NK-92 (cell line): ENCODE results near the gene RBPJ.

ENCODE experiments used
- DNase-seq: peaks from one replicate; lab custom pipeline; 2025; ENCODE audit not compliant: unreplicated experiment; lab: John Stamatoyannopoulos, UW

Gene RBPJ

GRCh38 chr4:26320538-26321372, at the start of gene RBPJ:
Gene RBPJ, plus strand, starts transcription at chr4:26321014. Its CDS starts 15 bp downstream, at chr4:26321029.
- DNase-seq, result peak; percentile 45

- DNase-seq, result no peak
Observed at GRCh38 chr4:26271703-26272102, 49.1 kb upstream of the RBPJ start.

DNA sequence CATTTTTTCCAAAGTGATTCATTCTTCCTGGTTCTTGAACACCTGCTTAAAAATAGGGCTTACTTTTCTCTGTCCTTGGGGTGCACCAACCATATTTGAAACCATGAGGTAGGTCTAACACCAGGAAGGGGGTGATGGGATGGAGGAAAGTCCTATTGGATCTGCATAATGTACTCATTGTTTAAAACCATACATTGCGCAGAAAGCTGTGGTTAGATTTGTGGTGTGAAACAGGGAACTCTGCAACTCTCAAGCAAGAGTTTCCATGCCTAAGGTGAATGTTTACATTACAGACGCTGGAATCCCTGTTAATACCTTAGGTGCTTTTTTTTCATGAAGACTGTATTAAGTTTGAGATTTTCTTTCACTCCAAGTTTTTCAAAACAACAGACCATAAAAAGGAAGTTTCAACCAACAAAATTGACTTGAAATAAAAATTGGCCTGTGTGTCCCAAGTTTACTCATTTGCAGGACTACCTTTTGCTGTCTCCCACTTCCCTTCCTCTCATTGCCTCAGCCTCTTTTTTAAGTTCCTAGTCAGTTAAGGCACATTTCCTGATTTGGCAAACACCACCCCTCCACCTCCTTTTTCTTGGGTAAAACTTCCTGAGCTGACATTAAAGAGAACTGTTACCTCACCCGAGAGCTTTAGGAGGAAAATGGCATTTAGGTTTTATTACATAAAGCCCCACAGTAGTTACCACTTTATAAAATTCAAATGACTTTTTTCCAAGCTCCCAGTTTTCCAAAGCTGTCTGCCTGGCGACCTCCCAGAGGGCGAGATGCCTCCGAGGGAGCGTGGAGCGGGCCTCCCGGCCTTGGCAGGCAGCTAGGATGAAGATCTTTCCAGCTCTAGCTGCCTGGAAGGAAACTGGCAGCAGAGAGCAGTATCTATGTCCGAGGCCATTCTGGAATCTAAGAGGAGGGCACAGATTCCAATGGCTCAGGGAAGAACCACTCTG, 47.9 kb upstream of the RBPJ start:
- DNase-seq, result no peak

- no peak for DNase-seq
Observed at GRCh38 chr4:26273616-26273980, 47.2 kb upstream of the RBPJ start.

DNA sequence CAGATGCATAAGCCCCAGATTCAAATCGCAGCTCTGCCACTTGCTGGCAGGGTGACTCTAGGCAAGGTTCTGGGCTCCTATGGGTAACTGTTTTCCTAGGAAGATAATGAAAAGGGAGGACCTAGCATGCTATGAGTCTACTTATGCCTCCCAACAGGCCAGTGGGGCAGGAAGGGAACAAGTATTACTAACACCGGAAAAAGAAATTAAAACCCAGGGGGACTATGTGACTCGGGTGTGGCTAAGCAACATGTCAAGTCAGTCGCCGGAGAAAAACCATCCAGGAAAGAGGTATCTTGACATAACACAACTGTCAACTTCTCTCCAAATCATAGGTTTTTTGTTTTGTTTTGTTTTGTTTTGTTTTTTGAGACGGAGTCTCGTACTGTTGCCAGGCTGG, 45.5 kb upstream of the RBPJ start:
- DNase-seq, result no peak

GRCh38 chr4:26279446-26279845, 41.4 kb upstream of the RBPJ start:
- DNase-seq, result no peak

DNA sequence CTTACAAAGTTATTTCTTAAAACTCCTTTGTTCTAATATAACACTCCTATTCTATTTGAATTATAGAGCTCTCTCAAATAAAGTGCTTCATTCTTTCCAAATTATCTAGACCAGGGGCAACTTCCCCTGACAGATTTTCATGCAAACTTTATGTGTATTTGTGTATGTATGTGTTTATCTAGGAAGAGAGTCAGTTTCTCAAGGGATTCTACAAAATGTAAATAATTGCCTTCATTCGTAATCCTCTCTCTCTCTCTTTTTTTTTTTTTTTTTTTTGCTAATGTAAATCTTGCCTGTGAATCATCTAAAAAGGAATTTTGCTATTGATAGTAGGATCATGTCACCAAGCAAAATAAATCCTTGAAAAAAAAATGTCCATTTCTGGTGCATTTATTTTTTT, 38.9 kb upstream of the RBPJ start:
- no peak for DNase-seq

DNA sequence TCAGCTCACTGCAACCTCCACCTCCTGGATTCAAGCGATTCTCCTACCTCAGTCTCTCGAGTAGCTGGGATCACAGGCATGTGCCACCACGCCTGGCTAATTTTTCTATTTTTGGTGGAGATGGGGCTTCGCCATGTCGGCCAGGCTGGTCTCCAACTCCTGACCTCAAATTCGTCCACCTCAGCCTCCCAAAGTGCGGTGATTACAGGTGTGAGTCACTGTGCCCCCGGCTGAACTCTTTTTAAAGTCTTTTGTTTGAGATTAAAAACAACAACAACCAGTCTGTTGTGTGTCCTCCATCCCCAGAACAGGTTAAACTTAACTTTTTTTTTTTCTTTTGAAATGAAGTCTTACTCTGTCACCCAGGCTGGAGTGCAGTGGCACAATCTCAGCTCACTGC, 36.3 kb upstream of the RBPJ start:
- no peak for DNase-seq

GRCh38 chr4:26285272-26285671, 35.5 kb upstream of the RBPJ start:
- DNase-seq, result no peak

DNA sequence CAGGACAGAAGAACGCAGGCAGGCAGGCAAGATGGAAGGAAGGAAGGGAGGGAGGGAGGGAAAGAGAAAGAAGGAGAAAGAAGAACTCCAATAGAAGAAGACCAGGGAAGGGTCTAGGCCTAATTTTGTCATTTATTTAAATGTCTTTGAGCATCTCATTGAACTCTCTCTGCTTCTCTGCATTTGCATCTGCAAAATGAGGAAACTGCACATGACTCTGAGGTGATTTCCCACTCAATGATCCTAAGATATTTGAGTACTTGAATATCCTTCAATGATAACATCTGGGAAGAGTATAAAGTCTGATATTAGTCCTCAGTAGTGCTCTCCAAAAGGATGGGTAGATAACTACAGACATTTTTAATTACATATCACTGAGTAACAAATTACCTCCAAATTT, 33.1 kb upstream of the RBPJ start:
- no peak for DNase-seq

- DNase-seq, result no peak
Observed at GRCh38 chr4:26288355-26288909, 32.4 kb upstream of the RBPJ start.

DNA sequence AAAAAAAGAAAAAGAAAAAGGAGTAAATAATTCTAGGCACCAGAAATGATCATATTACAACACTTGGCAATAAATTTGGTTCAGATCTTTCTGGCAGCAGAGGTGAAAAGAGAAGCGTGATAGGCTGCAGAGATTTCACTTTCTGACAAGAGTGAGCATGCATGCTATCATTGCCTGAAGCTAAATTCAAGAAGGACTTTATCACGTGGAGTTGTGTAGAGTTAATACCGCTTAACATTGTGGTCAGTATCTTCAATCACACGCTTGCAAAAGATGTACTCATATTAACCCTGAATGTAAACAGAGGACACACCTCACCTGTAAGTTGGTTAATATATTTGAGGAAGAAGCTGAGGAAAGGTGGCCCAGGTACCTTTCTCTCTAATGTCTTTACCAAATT, 31.4 kb upstream of the RBPJ start:
- DNase-seq, result no peak

DNA sequence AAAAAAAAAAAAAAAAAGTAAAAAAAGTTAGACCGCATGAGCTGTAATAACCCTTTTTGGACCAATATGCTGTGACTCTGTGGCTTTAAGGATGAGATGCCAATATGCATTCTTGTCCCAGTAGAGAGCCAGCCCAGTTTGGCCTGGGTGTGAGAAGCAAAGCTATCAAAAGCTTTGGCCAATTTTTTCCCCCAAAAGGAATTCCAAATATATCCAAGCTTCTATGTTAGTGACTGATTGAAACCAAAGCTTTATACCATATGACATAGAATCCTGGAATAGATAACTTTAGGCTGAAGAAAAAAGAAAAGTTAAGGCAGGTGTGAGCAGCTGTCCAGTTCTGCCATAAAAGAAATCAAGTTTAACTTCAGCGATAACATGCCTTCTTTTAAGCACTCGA, 30.5 kb upstream of the RBPJ start:
- DNase-seq, result no peak

GRCh38 chr4:26294904-26295303, 25.9 kb upstream of the RBPJ start:
- no peak for DNase-seq

DNA sequence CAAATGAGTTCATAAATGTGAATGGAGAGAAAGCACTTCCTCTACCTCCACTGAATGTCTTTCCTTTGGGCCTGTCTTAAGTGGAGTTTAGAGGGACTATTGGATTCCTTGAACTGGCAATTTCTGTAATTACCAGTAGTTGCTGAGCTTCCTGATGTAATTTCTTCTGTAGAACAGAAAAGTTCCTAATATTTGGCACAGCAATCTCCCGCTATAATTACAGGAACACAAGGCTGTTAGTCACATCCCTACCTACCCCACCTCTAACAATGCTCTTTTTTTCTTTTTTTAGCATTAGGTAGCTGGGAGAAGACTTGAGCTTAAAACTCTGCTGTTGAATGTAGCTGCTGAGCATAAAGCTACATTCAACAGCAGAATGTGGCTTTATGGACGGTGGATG, 24.8 kb upstream of the RBPJ start:
- DNase-seq, result no peak

GRCh38 chr4:26296514-26296913, 24.3 kb upstream of the RBPJ start:
- DNase-seq, result no peak

GRCh38 chr4:26297219-26297618, 23.6 kb upstream of the RBPJ start:
- no peak for DNase-seq

- DNase-seq, result no peak
Observed at GRCh38 chr4:26298198-26298947, 22.4 kb upstream of the RBPJ start.

DNA sequence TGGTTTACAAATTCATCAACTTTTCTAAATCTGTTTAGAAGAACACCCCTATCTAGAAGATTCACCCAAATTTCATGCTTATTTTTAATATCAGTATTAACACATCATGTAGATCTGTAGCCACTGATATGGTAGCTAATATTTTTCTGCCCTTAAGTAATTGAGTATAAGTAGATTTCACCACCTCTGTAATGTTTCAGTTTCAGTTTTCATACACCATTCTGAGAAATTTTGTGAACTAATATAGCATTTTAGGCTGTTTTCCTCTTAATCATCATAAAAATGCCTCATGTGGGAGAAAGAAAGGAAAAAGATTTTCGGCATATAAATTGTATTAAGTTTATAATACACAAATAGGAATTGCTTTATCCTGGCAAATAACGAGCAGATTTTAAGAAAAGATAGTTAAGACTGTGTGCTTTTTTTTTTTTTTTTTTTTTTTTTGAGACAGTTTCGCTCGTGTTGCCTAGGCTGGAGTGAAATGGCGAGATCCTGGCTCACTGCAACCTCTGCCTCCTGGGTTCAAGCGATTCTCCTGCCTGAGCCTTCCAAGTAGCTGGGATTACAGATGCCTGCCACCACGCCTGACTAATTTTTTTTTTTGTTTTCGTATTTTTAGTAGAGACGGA, 21.4 kb upstream of the RBPJ start:
- DNase-seq, result no peak
